ENCODE results near the gene PPP4R2.
A peak's percentile ranks its signal among the peaks of the same experiment; 100 is the strongest.
"Not testable (repeated sequence)": the region's sequence is repeated elsewhere in the genome, so short reads cannot be mapped to it uniquely, and the experiment has no call there.

PPP4R2 gene

GRCh38 chr3:72977060-72977808 is 19.4 kb upstream of the PPP4R2 start:
- DNase-seq (ENCODE audit: low read depth) = no peak

DNA sequence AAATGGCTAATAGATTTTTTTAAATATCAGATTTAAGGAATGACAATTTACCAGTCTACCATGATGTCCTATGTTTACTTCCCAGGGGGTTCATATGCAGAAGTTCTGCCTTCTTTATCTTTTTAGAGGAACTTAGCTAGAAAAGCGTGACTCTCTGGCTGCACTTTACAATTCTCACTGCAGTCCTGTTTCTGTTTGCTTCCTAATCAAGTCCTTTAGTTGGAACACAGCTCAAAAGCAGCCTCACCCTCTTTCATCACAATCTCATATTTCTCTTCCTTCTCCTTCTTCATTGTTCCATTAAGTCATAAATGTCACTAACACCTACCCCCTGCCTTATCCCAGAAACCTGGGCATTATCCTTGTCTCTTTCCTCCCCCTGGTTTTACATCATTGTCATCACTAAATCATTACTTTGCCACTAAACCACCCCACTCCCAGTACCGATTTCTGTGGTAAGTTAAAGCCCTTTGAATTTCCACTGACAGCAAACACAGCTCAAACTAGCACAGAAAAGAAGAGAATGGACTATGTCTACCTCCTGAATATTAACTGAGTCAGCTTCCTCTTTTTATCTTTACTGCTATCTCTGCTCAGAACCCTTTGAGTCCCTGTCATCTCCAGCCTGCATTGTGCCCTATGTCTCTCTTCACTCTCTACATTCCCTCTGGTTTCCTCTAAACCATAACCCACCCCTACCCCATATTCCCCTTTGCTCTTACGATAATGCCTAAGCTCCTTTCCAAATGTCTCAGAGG is 13.8 kb upstream of the PPP4R2 start:
- no peak for DNase-seq (ENCODE audit: low read depth)

GRCh38 chr3:72985576-72985975 is 11.0 kb upstream of the PPP4R2 start:
- DNase-seq (ENCODE audit: low read depth) = no peak

GRCh38 chr3:72990701-72991395 is 5.8 kb upstream of the PPP4R2 start:
- no peak for DNase-seq (ENCODE audit: low read depth)

- no peak for DNase-seq (ENCODE audit: low read depth)
These were observed 5.1 kb upstream of the PPP4R2 start for GRCh38 chr3:72991522-72991921.

DNA sequence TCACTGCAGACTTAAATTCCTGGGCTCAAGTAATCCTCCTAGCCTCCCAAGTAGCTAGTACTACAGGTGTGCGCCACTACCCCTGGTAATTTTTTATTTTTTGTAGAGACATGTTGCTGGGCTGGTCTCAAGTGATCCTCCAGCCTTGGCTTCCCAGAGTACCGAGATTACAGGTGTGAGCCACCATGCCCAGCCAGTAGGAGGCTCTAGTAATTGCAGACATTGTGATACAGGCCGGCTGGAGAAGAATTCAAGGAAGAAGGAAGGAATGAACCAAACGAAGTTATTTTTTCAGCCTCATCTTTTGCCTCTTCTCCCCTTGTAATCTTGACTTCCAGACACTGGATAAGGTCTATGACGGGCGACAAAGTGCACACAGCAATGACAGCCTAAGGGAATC is 3.2 kb upstream of the PPP4R2 start:
- DNase-seq (ENCODE audit: low read depth) = no peak

GRCh38 chr3:72995337-72995736 is 1.3 kb upstream of the PPP4R2 start:
- DNase-seq (ENCODE audit: low read depth) = no peak

- DNase-seq (ENCODE audit: low read depth) = no peak
These were observed 514 bp upstream of the PPP4R2 start for GRCh38 chr3:72996121-72996472.

GRCh38 chr3:72997421-72997961 is 880 bp downstream of the PPP4R2 start:
- peak; percentile 47 for DNase-seq (ENCODE audit: low read depth)

DNA sequence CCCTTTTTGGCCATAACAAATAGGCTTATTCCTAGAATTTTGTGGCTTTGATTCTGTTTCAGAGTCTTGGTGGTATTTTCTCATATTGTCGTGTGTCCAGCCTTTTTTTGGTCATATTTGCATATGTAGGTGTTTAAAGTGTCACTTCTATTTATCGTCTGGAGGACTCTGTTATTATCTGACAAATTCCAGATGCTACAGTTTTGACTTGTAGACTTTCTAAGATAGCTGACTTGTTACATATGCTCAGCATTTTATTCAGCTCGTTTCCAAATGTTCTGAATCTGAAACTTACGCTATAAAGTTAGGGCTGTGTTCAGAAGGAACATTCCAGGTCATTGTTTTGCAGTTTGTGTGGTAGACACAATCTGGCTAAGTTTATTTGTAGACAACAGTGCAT is 1.9 kb downstream of the PPP4R2 start:
- no peak for DNase-seq (ENCODE audit: low read depth)

DNA sequence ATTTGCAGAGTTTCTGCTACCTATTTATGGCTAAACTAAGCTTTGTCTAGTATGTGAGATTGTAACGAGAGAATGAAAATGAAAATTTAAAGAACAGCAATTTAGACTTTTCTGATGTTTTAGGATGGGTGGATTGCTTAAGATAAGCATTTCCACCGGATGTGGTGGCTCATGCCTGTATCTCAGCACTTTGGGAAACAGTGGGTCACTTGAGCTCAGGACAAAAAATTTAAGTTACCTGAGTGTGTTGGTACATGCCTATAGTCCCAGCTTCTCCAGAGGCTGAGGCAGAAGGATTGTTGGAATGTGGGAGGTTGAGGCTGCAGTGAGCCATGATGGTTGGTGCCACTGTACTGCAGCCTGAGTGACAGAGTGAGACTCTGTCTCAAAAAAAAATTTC is 3.3 kb downstream of the PPP4R2 start:
- DNase-seq (ENCODE audit: low read depth) = no peak

GRCh38 chr3:73003050-73003449 is 6.4 kb downstream of the PPP4R2 start:
- DNase-seq (ENCODE audit: low read depth) = not testable (repeated sequence)

DNA sequence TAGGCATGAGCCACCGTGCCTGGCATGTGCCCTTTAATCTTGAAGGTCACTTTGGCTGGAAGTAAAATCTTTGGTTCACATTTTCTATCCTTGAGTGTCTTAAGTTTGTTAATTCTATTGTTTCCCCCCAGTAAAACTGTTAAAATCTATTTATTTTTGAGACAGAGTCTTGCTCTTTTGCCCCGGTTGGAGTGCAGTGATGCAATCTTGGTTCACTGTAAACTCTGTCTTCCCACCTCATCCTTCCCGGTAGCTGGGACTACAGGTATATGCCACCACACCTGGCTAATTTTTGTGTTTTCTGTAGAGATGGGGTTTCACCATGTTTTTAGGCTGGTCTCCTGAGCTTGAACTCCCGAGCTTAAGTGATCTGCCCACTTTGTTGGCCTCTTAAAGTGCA is 7.7 kb downstream of the PPP4R2 start:
- DNase-seq (ENCODE audit: low read depth) = no peak

DNA sequence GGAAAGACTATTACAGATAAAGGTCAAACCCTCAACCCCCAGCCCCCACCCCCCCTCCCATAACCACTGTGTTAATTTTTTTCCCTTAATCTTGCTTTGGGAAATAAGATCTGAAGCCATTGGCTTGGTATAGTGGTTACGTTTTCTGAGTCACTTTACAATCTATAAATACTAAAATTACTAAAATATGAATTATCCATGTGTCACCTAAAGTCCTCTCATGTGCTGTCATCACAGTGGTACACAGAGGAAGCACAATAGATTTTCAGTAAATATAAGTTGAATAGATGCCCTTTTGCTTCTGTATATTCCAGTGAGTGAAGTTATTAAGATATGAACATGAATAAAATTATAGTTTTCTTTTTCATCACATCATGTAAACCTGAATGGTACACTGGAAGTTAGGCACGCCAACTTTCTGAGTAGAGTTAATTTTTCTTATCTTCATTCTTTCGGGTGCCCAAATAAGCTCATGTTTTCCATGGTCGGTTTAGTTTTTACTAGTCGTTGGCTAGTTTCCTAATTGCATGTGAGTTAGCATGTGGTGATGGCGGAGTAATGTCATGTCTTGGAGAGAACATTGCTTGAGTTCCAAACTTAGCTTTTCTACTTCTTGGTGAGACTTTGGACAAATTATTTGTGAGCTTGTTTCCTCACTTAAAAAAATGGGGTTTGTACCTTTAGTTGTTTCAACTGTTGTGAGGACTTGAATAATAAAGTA is 11.5 kb downstream of the PPP4R2 start:
- no peak for DNase-seq (ENCODE audit: low read depth)

- DNase-seq (ENCODE audit: low read depth) = no peak
These were observed 12.4 kb downstream of the PPP4R2 start for GRCh38 chr3:73009008-73009407.

- DNase-seq (ENCODE audit: low read depth) = no peak
These were observed 13.1 kb downstream of the PPP4R2 start for GRCh38 chr3:73009750-73010149.

DNA sequence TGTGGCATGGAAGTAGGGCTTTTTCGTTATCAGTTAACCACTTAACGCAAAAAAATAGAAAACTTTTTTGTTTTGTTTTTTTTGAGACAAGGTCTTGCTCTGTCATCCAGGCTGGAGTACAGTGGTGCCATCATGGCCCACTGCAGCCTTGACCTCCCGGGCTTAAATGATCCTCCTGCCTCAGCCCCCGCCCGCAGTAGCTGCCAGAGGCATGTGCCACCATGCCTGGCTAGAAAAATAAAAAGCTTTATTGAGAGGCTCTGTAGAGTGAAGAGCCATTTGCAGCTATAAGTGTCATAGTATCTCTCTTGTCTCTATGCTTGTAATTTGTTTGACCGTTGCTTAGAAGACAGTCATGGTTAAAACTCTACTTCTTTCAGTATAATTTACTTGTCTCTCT is 13.5 kb downstream of the PPP4R2 start:
- DNase-seq (ENCODE audit: low read depth) = no peak

GRCh38 chr3:73018298-73018697 is 21.7 kb downstream of the PPP4R2 start:
- DNase-seq (ENCODE audit: low read depth) = no peak

DNA sequence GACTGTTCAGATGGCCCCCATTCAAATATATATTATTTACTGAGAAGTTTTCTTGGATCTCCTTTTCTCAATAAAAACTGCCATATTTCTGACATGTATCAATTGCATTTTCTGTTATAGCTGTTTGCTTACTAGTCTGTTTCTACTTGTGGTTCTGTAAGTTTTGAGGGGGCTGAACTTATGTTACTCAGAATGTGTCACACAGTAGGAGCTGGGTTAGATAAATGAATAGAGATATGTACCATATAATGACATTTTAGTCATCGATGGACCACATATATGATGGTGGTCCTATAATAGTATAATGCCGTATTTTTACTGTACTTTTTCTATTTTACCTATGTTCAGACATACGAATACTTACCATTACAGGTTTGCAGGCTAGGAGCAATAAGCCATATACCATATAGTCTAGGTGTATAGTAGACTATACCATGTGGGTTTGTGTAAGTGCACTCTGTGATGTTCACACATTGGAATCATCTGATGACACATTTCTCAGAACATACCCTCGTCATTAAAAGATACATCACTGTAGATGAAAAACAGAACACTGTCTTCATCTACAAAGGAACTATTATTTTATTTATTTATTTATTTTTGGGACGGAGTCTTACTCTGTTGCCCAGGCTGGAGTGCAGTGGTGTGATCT is 22.3 kb downstream of the PPP4R2 start:
- DNase-seq (ENCODE audit: low read depth) = no peak

DNA sequence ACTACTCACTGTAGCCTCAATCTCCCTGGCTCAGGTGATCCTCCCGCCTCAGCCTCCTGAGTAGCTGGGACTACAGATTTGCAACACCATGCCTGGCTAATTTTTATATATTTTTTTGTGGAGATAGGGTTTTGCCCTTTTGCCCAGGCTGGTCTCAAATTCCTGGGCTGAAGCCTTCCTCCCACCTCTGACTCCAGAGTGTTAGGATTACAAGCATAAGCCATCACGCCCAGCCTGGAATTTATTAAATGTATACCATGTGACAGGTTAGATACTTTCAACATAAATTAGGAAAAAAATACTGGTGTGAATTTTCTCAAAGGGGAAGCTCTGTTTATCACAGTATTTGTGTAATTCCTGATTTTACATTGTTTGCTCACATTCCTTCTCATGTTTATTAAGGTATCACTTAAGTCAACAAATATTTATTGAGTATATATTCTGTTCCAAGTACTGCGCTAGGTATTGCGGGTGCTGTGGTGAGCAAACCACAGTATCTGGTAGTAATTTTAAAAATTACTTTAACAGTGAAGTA is 24.8 kb downstream of the PPP4R2 start:
- no peak for DNase-seq (ENCODE audit: low read depth)

DNA sequence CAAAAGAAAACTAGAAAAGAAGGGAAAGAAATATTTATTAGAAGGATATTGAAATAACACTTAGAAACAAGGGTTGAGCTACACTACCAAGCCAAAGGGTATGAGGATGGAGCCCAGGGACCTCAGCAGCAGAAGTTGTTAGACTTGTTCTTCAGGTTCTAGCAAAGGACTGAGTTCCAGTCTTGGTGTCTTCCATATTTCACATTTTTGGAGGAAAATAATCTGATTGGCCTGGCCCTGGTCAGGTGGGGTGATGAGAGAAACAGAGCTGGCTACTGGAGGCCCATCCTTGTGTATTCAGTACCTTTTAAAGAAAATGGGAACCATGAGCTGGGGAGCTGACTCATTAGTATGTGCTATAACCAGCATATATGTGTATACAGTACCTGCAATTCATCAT is 28.2 kb downstream of the PPP4R2 start:
- no peak for DNase-seq (ENCODE audit: low read depth)
